Amniotic epithelial cell (primary cell): ENCODE data around the gene BTBD9.

Experiments
- DNase-seq: peaks from one replicate; pipeline ENCODE4 v3.0.0-alpha.2; 2010; ENCODE audit warnings: low read depth

Gene BTBD9

GRCh38 chr6:38239719-38240451 lies 399.8 kb downstream of the BTBD9 start:
- peak; percentile 29 for DNase-seq

GRCh38 chr6:38236631-38237030 lies 403.1 kb downstream of the BTBD9 start:
- no peak for DNase-seq

- no peak for DNase-seq
Observed at GRCh38 chr6:38234934-38235682, 404.6 kb downstream of the BTBD9 start.

GRCh38 chr6:38234141-38234540 lies 405.6 kb downstream of the BTBD9 start:
- DNase-seq = no peak

- DNase-seq = peak; percentile 53
Observed at GRCh38 chr6:38233161-38233791, 406.5 kb downstream of the BTBD9 start.

- no peak for DNase-seq
Observed at GRCh38 chr6:38225766-38226165, 414.0 kb downstream of the BTBD9 start.

- DNase-seq = no peak
Observed at GRCh38 chr6:38221251-38221650, 418.5 kb downstream of the BTBD9 start.

GRCh38 chr6:38220069-38220723 lies 419.5 kb downstream of the BTBD9 start:
- no peak for DNase-seq

- DNase-seq = no peak
Observed at GRCh38 chr6:38218235-38218634, 421.5 kb downstream of the BTBD9 start.

GRCh38 chr6:38216451-38216850 lies 423.3 kb downstream of the BTBD9 start:
- DNase-seq = no peak

- no peak for DNase-seq
Observed at GRCh38 chr6:38215651-38216311, 423.9 kb downstream of the BTBD9 start.

GRCh38 chr6:38215225-38215624 lies 424.5 kb downstream of the BTBD9 start:
- DNase-seq = no peak

GRCh38 chr6:38214159-38214558 lies 425.6 kb downstream of the BTBD9 start:
- DNase-seq = no peak

- no peak for DNase-seq
Observed at GRCh38 chr6:38213251-38213658, 426.5 kb downstream of the BTBD9 start.

- no peak for DNase-seq
Observed at GRCh38 chr6:38212579-38212978, 427.1 kb downstream of the BTBD9 start.

GRCh38 chr6:38212116-38212515 lies 427.6 kb downstream of the BTBD9 start:
- no peak for DNase-seq

- DNase-seq = no peak
Observed at GRCh38 chr6:38209371-38210260, 430.1 kb downstream of the BTBD9 start.

GRCh38 chr6:38208028-38208427 lies 431.7 kb downstream of the BTBD9 start:
- DNase-seq = no peak

GRCh38 chr6:38207375-38207774 lies 432.4 kb downstream of the BTBD9 start:
- DNase-seq = no peak

- no peak for DNase-seq
Observed at GRCh38 chr6:38198219-38198618, 441.5 kb downstream of the BTBD9 start.

- DNase-seq = no peak
Observed at GRCh38 chr6:38195113-38195635, 444.6 kb downstream of the BTBD9 start.
